H9 (cell line): ENCODE data around the gene SLC38A3. TPM values are rescaled to one million over a fixed set of nuclear protein-coding genes. Genes with fewer than 3 reads are reported as not detected.

Source experiments
- DNase-seq: peaks from one replicate; pipeline ENCODE4 v3.0.0-alpha.2; 2017
- H2AFZ ChIP-seq: one replicate; pipeline ENCODE4 v1.6.1; 2013; ENCODE audit warnings: mild to moderate bottlenecking, low read length, control low read depth, moderate library complexity
- H2AK5ac ChIP-seq: 2 replicates; pipeline ENCODE4 v1.6.1; 2013; ENCODE audit warnings: low read length, control low read depth, mixed read lengths; ENCODE audit not compliant: insufficient read length
- H2BK120ac ChIP-seq: one replicate; pipeline ENCODE4 v1.6.1; 2013; ENCODE audit warnings: low read depth, mild to moderate bottlenecking, low read length, control low read depth, inconsistent platforms; ENCODE audit not compliant: poor library complexity, severe bottlenecking
- H2BK12ac ChIP-seq: 2 replicates; pipeline ENCODE4 v1.6.1; 2013; ENCODE audit warnings: low read length, control low read depth, mixed read lengths, low read depth; ENCODE audit not compliant: insufficient read length
- H2BK15ac ChIP-seq: 2 replicates; pipeline ENCODE4 v1.6.1; 2013; ENCODE audit warnings: low read depth, low read length, control low read depth
- H2BK20ac ChIP-seq: one replicate; pipeline ENCODE4 v1.6.1; 2013; ENCODE audit warnings: low read depth, mild to moderate bottlenecking, low read length, control low read depth, inconsistent platforms; ENCODE audit not compliant: poor library complexity, severe bottlenecking
- H2BK5ac ChIP-seq: 2 replicates; pipeline ENCODE4 v1.6.1; 2013; ENCODE audit warnings: low read length, control low read depth, mixed read lengths; ENCODE audit not compliant: insufficient read length
- H3K14ac ChIP-seq: 2 replicates; pipeline ENCODE4 v1.6.1; 2013; ENCODE audit warnings: low read length, control low read depth; ENCODE audit not compliant: insufficient read depth
- H3K18ac ChIP-seq: 2 replicates; pipeline ENCODE4 v1.6.1; 2013; ENCODE audit warnings: low read depth, mild to moderate bottlenecking, mixed read lengths, low read length, control low read depth; ENCODE audit not compliant: insufficient read length
- H3K23ac ChIP-seq: 2 replicates; pipeline ENCODE4 v1.6.1; 2013; ENCODE audit warnings: low read length, control low read depth, mixed read lengths, low read depth; ENCODE audit not compliant: insufficient read length
- H3K23me2 ChIP-seq: 2 replicates; pipeline ENCODE4 v1.6.1; 2013; ENCODE audit warnings: low read depth, mild to moderate bottlenecking, mixed read lengths, low read length, control low read depth; ENCODE audit not compliant: insufficient read length, poor library complexity, severe bottlenecking
- H3K27ac ChIP-seq: 2 replicates; pipeline ENCODE4 v1.5.1; 2013; ENCODE audit warnings: low read length, control low read depth, mixed read lengths, low read depth; ENCODE audit not compliant: insufficient read length
- H3K27me3 ChIP-seq: 2 replicates; pipeline ENCODE4 v1.6.1; 2013; ENCODE audit warnings: low read length, control low read depth, inconsistent platforms; ENCODE audit not compliant: insufficient read depth
- H3K4ac ChIP-seq: 2 replicates; pipeline ENCODE4 v1.6.1; 2013; ENCODE audit warnings: low read depth, mild to moderate bottlenecking, control low read depth, inconsistent platforms, low read length, moderate library complexity
- H3K4me1 ChIP-seq: 2 replicates; pipeline ENCODE4 v1.6.1; 2013; ENCODE audit warnings: low read length, control low read depth, inconsistent platforms; ENCODE audit not compliant: insufficient read depth
- H3K4me2 ChIP-seq: 2 replicates; pipeline ENCODE4 v1.6.1; 2013; ENCODE audit warnings: low read length, control low read depth, mixed read lengths; ENCODE audit not compliant: insufficient read length, insufficient read depth
- H3K56ac ChIP-seq: 2 replicates; pipeline ENCODE4 v1.6.1; 2013; ENCODE audit warnings: low read depth, mild to moderate bottlenecking, mixed read lengths, low read length, control low read depth; ENCODE audit not compliant: insufficient read length
- H3K79me1 ChIP-seq: 2 replicates; pipeline ENCODE4 v1.6.1; 2013; ENCODE audit warnings: low read depth, mild to moderate bottlenecking, moderate library complexity, low read length, control low read depth, inconsistent platforms; ENCODE audit not compliant: insufficient read depth, poor library complexity, severe bottlenecking
- H3K79me2 ChIP-seq: 2 replicates; pipeline ENCODE4 v1.6.1; 2013; ENCODE audit warnings: low read length, control low read depth, inconsistent platforms; ENCODE audit not compliant: insufficient read depth
- H3K9ac ChIP-seq: 2 replicates; pipeline ENCODE4 v1.6.1; 2013; ENCODE audit warnings: low read length, control low read depth, mixed read lengths; ENCODE audit not compliant: insufficient read length; ENCODE audit errors: extremely low read depth
- H3K9me3 ChIP-seq: one replicate; pipeline ENCODE4 v1.6.1; 2013; ENCODE audit warnings: low read depth, low read length, inconsistent platforms; ENCODE audit not compliant: control insufficient read depth
- H3T11ph ChIP-seq: one replicate; pipeline ENCODE4 v1.6.1; 2013; ENCODE audit warnings: mild to moderate bottlenecking, low read length, control low read depth, inconsistent platforms
- H4K20me1 ChIP-seq: one replicate; pipeline ENCODE4 v1.6.1; 2013; ENCODE audit not compliant: control insufficient read depth, insufficient read length, insufficient read depth
- H4K5ac ChIP-seq: 2 replicates; pipeline ENCODE4 v1.6.1; 2013; ENCODE audit warnings: low read depth, mild to moderate bottlenecking, mixed read lengths, low read length, control low read depth; ENCODE audit not compliant: insufficient read length
- H4K8ac ChIP-seq: replicated peaks from 2 replicates; pipeline ENCODE4 v1.6.1; 2013; ENCODE audit warnings: low read length, control low read depth, mixed read lengths, low read depth; ENCODE audit not compliant: insufficient read length
- H4K91ac ChIP-seq: 2 replicates; pipeline ENCODE4 v1.6.1; 2013; ENCODE audit warnings: low read depth, mild to moderate bottlenecking, moderate library complexity, mixed read lengths, low read length, control low read depth; ENCODE audit not compliant: insufficient read length
- H3K27ac Mint-ChIP-seq, 3 experiments: 2 replicates in 2 of 3; 3 replicates in 1 of 3; pipeline ENCODE4 v1.8.0; 2020 to 2021; ENCODE audit warnings: mixed read lengths in 3 of 3, mild to moderate bottlenecking in 1 of 3, moderate library complexity in 1 of 3
- H3K27me3 Mint-ChIP-seq: 2 replicates; pipeline ENCODE4 v1.8.0; 2021; ENCODE audit warnings: low read depth, mild to moderate bottlenecking, moderate library complexity, mixed read lengths
- H3K36me3 Mint-ChIP-seq, 3 experiments: 2 replicates in 2 of 3; 3 replicates in 1 of 3; pipeline ENCODE4 v1.8.0; 2020 to 2021; ENCODE audit warnings: low read depth in 3 of 3, mixed read lengths in 3 of 3; ENCODE audit not compliant: insufficient read depth in 1 of 3
- H3K4me1 Mint-ChIP-seq, 2 experiments: 2 replicates each; pipeline ENCODE4 v1.8.0; 2020; ENCODE audit warnings: mixed read lengths in 2 of 2
- H3K4me3 Mint-ChIP-seq, 2 experiments: 2 replicates in 1 of 2; 3 replicates in 1 of 2; pipeline ENCODE4 v1.8.0; 2020 to 2021; ENCODE audit warnings: mild to moderate bottlenecking in 2 of 2, mixed read lengths in 2 of 2, moderate library complexity in 1 of 2
- H3K9me3 Mint-ChIP-seq, 2 experiments: 2 replicates in 1 of 2; 3 replicates in 1 of 2; pipeline ENCODE4 v1.8.0; 2020; ENCODE audit warnings: mild to moderate bottlenecking in 2 of 2, mixed read lengths in 2 of 2, moderate library complexity in 1 of 2
- CTCF ChIP-seq: fragments of 200-600 bp; sonication (generic); conservative IDR thresholded peaks from 3 replicates; pipeline ENCODE4 v1.8.0; 2021; ENCODE audit warnings: antibody characterized with exemption, mild to moderate bottlenecking
- WGBS: extraction: QIAGEN DNeasy Blood & Tissue Kit; methylation state at CpG from one replicate; pipeline ENCODE4 v1.1.7; 2013; ENCODE audit warnings: missing lambda C conversion rate, low lambda C conversion rate, mixed read lengths; ENCODE audit not compliant: insufficient read length; ENCODE audit errors: extremely low coverage; 5-methylcytosine and 5-hydroxymethylcytosine counted together
- total RNA-seq: library from RNA; stranded (reverse); gene quantifications from 2 replicates; pipeline ENCODE4 v1.2.1, GENCODE V29; 2021

SLC38A3 gene
- total RNA-seq, 1 experiment from 2014 or later: 1.4 TPM

GRCh38 chr3:50269460-50269859 lies 64.4 kb downstream of the SLC38A3 start:
- Histone ChIP-seq H3K56ac (no peak overlapping the region), H3K9me3 (no peaks in the 10 kb centered on the region), H4K8ac (no peak overlapping the region), H4K20me1 (no peaks in the 10 kb centered on the region), H3K79me1 (no peaks in the 10 kb centered on the region), H3T11ph (no peak overlapping the region), H3K4ac (no peak overlapping the region), H2BK5ac (no peak overlapping the region), H2BK20ac (no peak overlapping the region), H3K9ac (no peak overlapping the region), H4K91ac (no peak overlapping the region), H3K18ac (no peak overlapping the region), H2AK5ac (no peak overlapping the region), H3K27ac (no peak overlapping the region), H2BK12ac (no peak overlapping the region), H2BK120ac (no peak overlapping the region), H2BK15ac (no peak overlapping the region), H3K27me3 (peaks cover 13% of the 10 kb centered on the region; the same call in 1 of the 2 replicates), H3K14ac (no peak overlapping the region), H4K5ac (no peak overlapping the region), H3K4me2 (no peak overlapping the region), H3K23me2 (peaks cover 4% of the 10 kb centered on the region), H3K4me1 (peaks cover 2% of the 10 kb centered on the region; the same call in 1 of the 2 replicates), H2AFZ (no peak overlapping the region), H3K79me2 (no peaks in the 10 kb centered on the region), H3K23ac (no peak overlapping the region)
- H3K27me3 Mint-ChIP-seq: peaks cover 20% of the 10 kb centered on the region
- peaks cover 44 to 62% of the 10 kb centered on the region in 2 experiments for H3K4me1 Mint-ChIP-seq
- no peaks in the 10 kb centered on the region; a peak in 1 of 5 replicates for H3K9me3 Mint-ChIP-seq
- peak overlapping the region in 2 of 3 experiments; percentile 62 to 87; a peak in 2 of 7 replicates for H3K27ac Mint-ChIP-seq
- H3K36me3 Mint-ChIP-seq: no peaks in the 10 kb centered on the region; a peak in 1 of 7 replicates
- H3K4me3 Mint-ChIP-seq: no peak overlapping the region
- no CpG with 5 or more reads among the region's 4 CpGs for WGBS
- no peak for TF ChIP-seq CTCF
- no peak for DNase-seq
